GM12878 (cell line): ENCODE results near the gene C10orf90. TPM values are rescaled to one million over a fixed set of nuclear protein-coding genes. Genes with fewer than 3 reads are reported as not detected.

Experiments
- ATAC-seq: fragments of 200-7000 bp; cut with Tn5 transposase; 3 replicates; pipeline ENCODE4 v1.9.1; 2020; ENCODE audit warnings: mild to moderate bottlenecking, moderate library complexity
- BruUV-seq: library from RNA; stranded (reverse); fragments of 400-500 nt; replicated peaks from 2 replicates; lab custom pipeline; 2021; lab: Mats Ljungman, UMichigan
- CTCF ChIA-PET: fragments of 300-600 bp; sonication (Branson Sonifier 250); formaldehyde crosslinking; extraction: SDS; loops from one replicate; lab custom pipeline; 2021; ENCODE audit warnings: inconsistent platforms; lab: Yijun Ruan, JAX
- POLR2A ChIA-PET: fragments of 350-600 bp; formaldehyde crosslinking; extraction: SDS; loops from one replicate; lab custom pipeline; 2021; ENCODE audit warnings: inconsistent platforms; lab: Charles Lee
- RAD21 ChIA-PET: fragments of 300-600 bp; sonication (Branson Sonifier 250); formaldehyde crosslinking; loops from one replicate; lab custom pipeline; 2023; ENCODE audit warnings: antibody characterized with exemption; ENCODE audit not compliant: unreplicated experiment; lab: Charles Lee
- SMC1A ChIA-PET: fragments of 300-600 bp; sonication (Branson Sonifier 250); formaldehyde crosslinking; loops from one replicate; lab custom pipeline; 2023; ENCODE audit not compliant: unreplicated experiment, uncharacterized antibody; lab: Charles Lee
- DNase-seq: peaks from one replicate; pipeline ENCODE4 v3.0.0-alpha.2; 2011; ENCODE audit warnings: low read depth, low spot score
- FAIRE-seq: peaks from 3 replicates; lab custom pipeline; 2011; peaks lifted over from hg19 to GRCh38; lab: Jason Lieb, UNC
- H2AFZ ChIP-seq: 2 replicates; pipeline ENCODE4 v1.6.0; 2011; ENCODE audit warnings: low read depth, low read length, control low read depth; ENCODE audit not compliant: control insufficient read depth
- H3K27ac ChIP-seq: 2 replicates; pipeline ENCODE4 v1.5.1; 2011; ENCODE audit warnings: control low read depth; ENCODE audit not compliant: control insufficient read depth, insufficient read depth
- H3K27me3 ChIP-seq, 2 experiments: replicated peaks in 1 of 2; 2 replicates each; pipeline versions ENCODE4 v1.6.0 to v1.6.1; 2011; ENCODE audit warnings: low read length in 1 of 2; ENCODE audit not compliant: control insufficient read depth in 2 of 2, insufficient read depth in 2 of 2
- H3K36me3 ChIP-seq, 2 experiments: 2 replicates each; pipeline ENCODE4 v1.5.1; 2011; ENCODE audit warnings: low read length in 1 of 2; ENCODE audit not compliant: control insufficient read depth in 2 of 2, insufficient read depth in 2 of 2
- H3K4me1 ChIP-seq: 2 replicates; pipeline ENCODE4 v1.6.1; 2011; ENCODE audit warnings: mild to moderate bottlenecking, low read length, moderate library complexity, mixed read lengths; ENCODE audit not compliant: control insufficient read depth, insufficient read depth
- H3K4me2 ChIP-seq: 2 replicates; pipeline ENCODE4 v1.6.0; 2011; ENCODE audit warnings: control low read depth; ENCODE audit not compliant: control insufficient read depth, insufficient read depth
- H3K4me3 ChIP-seq: fragments of 200-600 bp; sonication (generic); 2 replicates; pipeline ENCODE4 v1.5.1; 2016
- H3K79me2 ChIP-seq: 2 replicates; pipeline ENCODE4 v1.6.0; 2011; ENCODE audit warnings: low read length; ENCODE audit not compliant: control insufficient read depth, insufficient read depth
- H3K9ac ChIP-seq: 2 replicates; pipeline ENCODE4 v1.8.0; 2011; ENCODE audit warnings: low read length, control low read depth, mixed read lengths; ENCODE audit not compliant: control insufficient read depth, insufficient read depth
- H3K9me3 ChIP-seq: replicated peaks from 3 replicates; pipeline ENCODE4 v1.5.1; 2011; ENCODE audit warnings: mild to moderate bottlenecking, low read length; ENCODE audit not compliant: control insufficient read depth, insufficient read depth
- H4K20me1 ChIP-seq: 2 replicates; pipeline ENCODE4 v1.6.0; 2011; ENCODE audit not compliant: control insufficient read depth, insufficient read depth
- CHD2 ChIP-seq: IDR thresholded peaks from 2 replicates; pipeline ENCODE4 v1.6.1; 2011; ENCODE audit warnings: low read depth, low read length, improper control_type of control experiment, borderline replicate concordance
- KAT2A ChIP-seq: conservative IDR thresholded peaks from 2 replicates; pipeline ENCODE4 v1.6.1; 2011; ENCODE audit warnings: low read depth, low read length; ENCODE audit not compliant: control insufficient read depth
- NFXL1 ChIP-seq: fragments of 450-650 bp; IDR thresholded peaks from 2 replicates; pipeline ENCODE4 v1.6.1; 2017; ENCODE audit warnings: antibody characterized with exemption, mild to moderate bottlenecking, borderline replicate concordance
- POLR2AphosphoS2 ChIP-seq: IDR thresholded peaks from 2 replicates; pipeline ENCODE4 v1.6.1; 2011; ENCODE audit warnings: low read depth, mild to moderate bottlenecking, low read length, improper control_type of control experiment, moderate library complexity
- SUPT20H ChIP-seq: IDR thresholded peaks from 2 replicates; pipeline ENCODE4 v1.6.1; 2011; ENCODE audit warnings: low read depth, mild to moderate bottlenecking, low read length, moderate library complexity, borderline replicate concordance; ENCODE audit not compliant: control insufficient read depth
- TARDBP ChIP-seq: IDR thresholded peaks from 2 replicates; pipeline ENCODE4 v1.6.1; 2016; ENCODE audit warnings: borderline replicate concordance
- YY1 ChIP-seq: IDR thresholded peaks from 2 replicates; pipeline ENCODE4 v1.6.1; 2011; ENCODE audit warnings: low read depth, mild to moderate bottlenecking, low read length
- ZNF207 ChIP-seq: fragments of 450-650 bp; IDR thresholded peaks from 2 replicates; pipeline ENCODE4 v1.6.1; 2014; ENCODE audit warnings: antibody characterized with exemption, mild to moderate bottlenecking, borderline replicate concordance
- WGBS: methylation state at CpG from one replicate; pipeline ENCODE4 v1.1.6; 2016; ENCODE audit warnings: low lambda C conversion rate; ENCODE audit not compliant: insufficient replicate concordance, insufficient coverage; ENCODE audit errors: missing lambda C conversion rate; 5-methylcytosine and 5-hydroxymethylcytosine counted together
- in situ Hi-C: fragments of 300-500 bp; cut with MboI; formaldehyde crosslinking; loops from 9 replicates; pipeline ENCODE4 v1.14.3; 2018; ENCODE audit warnings: mixed read lengths
- intact Hi-C: fragments of 100-400 bp; cut with micrococcal nuclease; formaldehyde crosslinking; loops from one replicate; pipeline ENCODE4 v1.14.2; 2022; ENCODE audit not compliant: unreplicated experiment
- polyA plus RNA-seq, 11 experiments: library from polyadenylated mRNA; depleted of rRNA in 4 of 11; unstranded in 6 of 11; stranded (reverse) in 5 of 11; fragments of >200 nt; fragmentation: Nextera tagmentation in 4 of 11; fragmentation: Illumina TruSeq in 1 of 11; extraction: Ambion mirVana in 4 of 11; extraction: Trizol in 1 of 11; gene quantifications; 1 replicate in 1 of 11; 2 replicates in 10 of 11; pipeline versions ENCODE4 v1.2.1 to v1.2.3, GENCODE V29; 2011 to 2016; ENCODE audit warnings: inconsistent platforms in 2 of 11, missing spikeins in 2 of 11, low read depth in 1 of 11
- total RNA-seq, 4 experiments: library from RNA; depleted of rRNA in 3 of 4; stranded (reverse); fragments of >200 nt in 3 of 4; fragmentation: Illumina TruSeq in 1 of 4; extraction: Trizol in 1 of 4; gene quantifications; 2 replicates each; pipeline versions ENCODE4 v1.2.1 to v1.2.3, GENCODE V29; 2013 to 2021
- TF ChIP-seq, protein P1 (sequence below): fragments of 450-650 bp; IDR thresholded peaks from 2 replicates; pipeline ENCODE4 v1.6.1; 2016; ENCODE audit warnings: mild to moderate bottlenecking
- TF ChIP-seq, protein P2 (sequence below): IDR thresholded peaks from 2 replicates; pipeline ENCODE4 v1.6.1; 2011; ENCODE audit warnings: low read depth, mild to moderate bottlenecking, low read length, moderate library complexity, borderline replicate concordance; ENCODE audit errors: extremely low read depth
- TF ChIP-seq, protein P3 (sequence below): fragments of 450-650 bp; IDR thresholded peaks from 2 replicates; pipeline ENCODE4 v1.6.1; 2017; ENCODE audit warnings: mild to moderate bottlenecking, moderate library complexity

The C10orf90 gene
- total and polyA plus RNA-seq, 10 of the 15 experiments (the other 5 are each of a cell fraction or from before 2014, with no cell fraction given), result 0.04 TPM; not detected in 9

DNA sequence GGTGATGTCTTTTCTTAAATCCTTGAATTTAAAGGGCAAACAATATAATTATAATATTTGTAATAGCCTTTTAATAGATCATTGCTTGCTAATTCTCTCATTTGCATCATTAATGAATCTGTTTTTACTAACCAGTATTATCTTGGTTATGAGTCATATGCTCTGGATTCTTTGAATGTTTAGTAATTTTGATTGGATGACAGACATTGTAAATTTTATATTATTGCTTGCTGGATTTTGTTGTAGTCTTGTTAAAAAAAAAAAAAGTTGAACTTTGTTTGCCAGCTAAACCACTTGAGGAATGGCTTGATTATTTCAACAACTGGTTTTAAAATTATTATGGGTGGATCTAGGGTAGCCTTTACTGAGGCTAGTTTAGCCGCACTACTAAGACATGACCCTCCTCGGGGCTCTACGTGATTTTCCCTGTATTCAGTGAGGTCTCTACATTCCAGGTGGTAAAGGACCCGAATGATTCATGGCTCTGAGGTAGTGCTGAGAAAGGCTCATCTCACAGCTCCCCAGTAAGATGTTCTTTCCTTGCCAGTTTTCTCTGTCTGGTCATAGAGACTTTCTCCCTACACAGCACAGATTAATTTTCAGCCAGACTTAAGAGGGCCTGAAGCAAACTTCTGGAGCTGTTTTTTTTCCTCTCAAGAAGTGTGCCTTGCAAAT is 8.5 kb downstream of the C10orf90 start:
- no peak for DNase-seq
- no peak for FAIRE-seq
- no peak overlapping the region for H3K27ac ChIP-seq
- no peaks in the 10 kb centered on the region for H3K36me3 ChIP-seq
- WGBS, result 23% methylated on average over 4 of the region's 4 CpGs
- no peaks in the 10 kb centered on the region for H3K27me3 ChIP-seq
- no TSS peak for BruUV-seq
- SMC1A ChIA-PET, result no interaction called here
- in situ Hi-C loops (no loop called here), intact Hi-C loops (no loop called here)
- no peaks in the 10 kb centered on the region for H3K79me2 ChIP-seq
- H3K9me3 ChIP-seq, result no peaks in the 10 kb centered on the region
- TF ChIP-seq, protein P1, sequence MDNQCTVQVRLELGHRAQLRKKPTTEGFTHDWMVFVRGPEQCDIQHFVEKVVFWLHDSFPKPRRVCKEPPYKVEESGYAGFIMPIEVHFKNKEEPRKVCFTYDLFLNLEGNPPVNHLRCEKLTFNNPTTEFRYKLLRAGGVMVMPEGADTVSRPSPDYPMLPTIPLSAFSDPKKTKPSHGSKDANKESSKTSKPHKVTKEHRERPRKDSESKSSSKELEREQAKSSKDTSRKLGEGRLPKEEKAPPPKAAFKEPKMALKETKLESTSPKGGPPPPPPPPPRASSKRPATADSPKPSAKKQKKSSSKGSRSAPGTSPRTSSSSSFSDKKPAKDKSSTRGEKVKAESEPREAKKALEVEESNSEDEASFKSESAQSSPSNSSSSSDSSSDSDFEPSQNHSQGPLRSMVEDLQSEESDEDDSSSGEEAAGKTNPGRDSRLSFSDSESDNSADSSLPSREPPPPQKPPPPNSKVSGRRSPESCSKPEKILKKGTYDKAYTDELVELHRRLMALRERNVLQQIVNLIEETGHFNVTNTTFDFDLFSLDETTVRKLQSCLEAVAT, result no peak
- H3K4me2 ChIP-seq, result no peak overlapping the region
- H3K9ac ChIP-seq, result no peak overlapping the region
- no peak overlapping the region for H2AFZ ChIP-seq
- H3K4me3 ChIP-seq, result no peak overlapping the region
- H3K4me1 ChIP-seq, result no peaks in the 10 kb centered on the region
- CTCF ChIA-PET, result no interaction called here
- H4K20me1 ChIP-seq, result no peaks in the 10 kb centered on the region
- POLR2A ChIA-PET, result no interaction called here
- no peak for ATAC-seq
- RAD21 ChIA-PET, result no interaction called here

DNA sequence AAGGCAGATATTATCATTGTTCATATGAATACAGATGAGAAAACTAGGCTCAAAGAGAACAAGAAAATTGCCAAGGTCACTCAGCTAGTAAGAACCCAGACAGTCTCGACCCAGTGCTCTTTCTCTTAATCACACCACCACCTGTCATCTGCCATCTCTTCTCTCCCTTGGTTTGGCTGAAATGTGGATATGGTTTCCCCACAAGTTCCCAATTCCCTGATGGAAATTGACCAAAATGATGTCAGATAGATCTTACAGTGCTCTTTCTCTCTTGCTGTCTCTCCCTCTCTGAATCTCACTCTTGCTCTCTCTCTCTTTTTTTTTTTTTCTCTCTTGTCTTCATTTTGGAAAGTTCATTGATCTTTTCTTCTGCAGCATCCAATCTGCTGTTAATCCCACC is 9.1 kb downstream of the C10orf90 start:
- no TSS peak for BruUV-seq
- H2AFZ ChIP-seq, result no peak overlapping the region
- in situ Hi-C loops (no loop called here), intact Hi-C loops (no loop called here)
- RAD21 ChIA-PET, result no interaction called here
- no peaks in the 10 kb centered on the region for H4K20me1 ChIP-seq
- no peaks in the 10 kb centered on the region for H3K4me1 ChIP-seq
- H3K36me3 ChIP-seq, result no peaks in the 10 kb centered on the region
- H3K79me2 ChIP-seq, result no peaks in the 10 kb centered on the region
- CTCF ChIA-PET, result no interaction called here
- POLR2A ChIA-PET, result no interaction called here
- no peak for DNase-seq
- no peak for FAIRE-seq
- SMC1A ChIA-PET, result no interaction called here
- H3K9me3 ChIP-seq, result no peaks in the 10 kb centered on the region
- no peak for ATAC-seq
- H3K4me2 ChIP-seq, result no peak overlapping the region
- no peak overlapping the region for H3K27ac ChIP-seq
- H3K9ac ChIP-seq, result no peak overlapping the region
- no peak overlapping the region for H3K4me3 ChIP-seq
- no peaks in the 10 kb centered on the region for H3K27me3 ChIP-seq
- 0% methylated on average over 1 of the region's 1 CpG for WGBS
- TF ChIP-seq KAT2A, result no peak
- no peak for TF ChIP-seq SUPT20H
- no peak for TF ChIP-seq NFXL1
- TF ChIP-seq TARDBP, result no peak
- no peak for TF ChIP-seq YY1
- TF ChIP-seq, protein P2, sequence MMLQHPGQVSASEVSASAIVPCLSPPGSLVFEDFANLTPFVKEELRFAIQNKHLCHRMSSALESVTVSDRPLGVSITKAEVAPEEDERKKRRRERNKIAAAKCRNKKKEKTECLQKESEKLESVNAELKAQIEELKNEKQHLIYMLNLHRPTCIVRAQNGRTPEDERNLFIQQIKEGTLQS, result no peak
- no peak for TF ChIP-seq POLR2AphosphoS2
- TF ChIP-seq, protein P3, sequence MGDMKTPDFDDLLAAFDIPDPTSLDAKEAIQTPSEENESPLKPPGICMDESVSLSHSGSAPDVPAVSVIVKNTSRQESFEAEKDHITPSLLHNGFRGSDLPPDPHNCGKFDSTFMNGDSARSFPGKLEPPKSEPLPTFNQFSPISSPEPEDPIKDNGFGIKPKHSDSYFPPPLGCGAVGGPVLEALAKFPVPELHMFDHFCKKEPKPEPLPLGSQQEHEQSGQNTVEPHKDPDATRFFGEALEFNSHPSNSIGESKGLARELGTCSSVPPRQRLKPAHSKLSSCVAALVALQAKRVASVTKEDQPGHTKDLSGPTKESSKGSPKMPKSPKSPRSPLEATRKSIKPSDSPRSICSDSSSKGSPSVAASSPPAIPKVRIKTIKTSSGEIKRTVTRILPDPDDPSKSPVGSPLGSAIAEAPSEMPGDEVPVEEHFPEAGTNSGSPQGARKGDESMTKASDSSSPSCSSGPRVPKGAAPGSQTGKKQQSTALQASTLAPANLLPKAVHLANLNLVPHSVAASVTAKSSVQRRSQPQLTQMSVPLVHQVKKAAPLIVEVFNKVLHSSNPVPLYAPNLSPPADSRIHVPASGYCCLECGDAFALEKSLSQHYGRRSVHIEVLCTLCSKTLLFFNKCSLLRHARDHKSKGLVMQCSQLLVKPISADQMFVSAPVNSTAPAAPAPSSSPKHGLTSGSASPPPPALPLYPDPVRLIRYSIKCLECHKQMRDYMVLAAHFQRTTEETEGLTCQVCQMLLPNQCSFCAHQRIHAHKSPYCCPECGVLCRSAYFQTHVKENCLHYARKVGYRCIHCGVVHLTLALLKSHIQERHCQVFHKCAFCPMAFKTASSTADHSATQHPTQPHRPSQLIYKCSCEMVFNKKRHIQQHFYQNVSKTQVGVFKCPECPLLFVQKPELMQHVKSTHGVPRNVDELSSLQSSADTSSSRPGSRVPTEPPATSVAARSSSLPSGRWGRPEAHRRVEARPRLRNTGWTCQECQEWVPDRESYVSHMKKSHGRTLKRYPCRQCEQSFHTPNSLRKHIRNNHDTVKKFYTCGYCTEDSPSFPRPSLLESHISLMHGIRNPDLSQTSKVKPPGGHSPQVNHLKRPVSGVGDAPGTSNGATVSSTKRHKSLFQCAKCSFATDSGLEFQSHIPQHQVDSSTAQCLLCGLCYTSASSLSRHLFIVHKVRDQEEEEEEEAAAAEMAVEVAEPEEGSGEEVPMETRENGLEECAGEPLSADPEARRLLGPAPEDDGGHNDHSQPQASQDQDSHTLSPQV, result no peak
- no peak for TF ChIP-seq CHD2
- no peak for TF ChIP-seq ZNF207
